Measurements from ENCODE around the gene HOXB8.

DNA sequence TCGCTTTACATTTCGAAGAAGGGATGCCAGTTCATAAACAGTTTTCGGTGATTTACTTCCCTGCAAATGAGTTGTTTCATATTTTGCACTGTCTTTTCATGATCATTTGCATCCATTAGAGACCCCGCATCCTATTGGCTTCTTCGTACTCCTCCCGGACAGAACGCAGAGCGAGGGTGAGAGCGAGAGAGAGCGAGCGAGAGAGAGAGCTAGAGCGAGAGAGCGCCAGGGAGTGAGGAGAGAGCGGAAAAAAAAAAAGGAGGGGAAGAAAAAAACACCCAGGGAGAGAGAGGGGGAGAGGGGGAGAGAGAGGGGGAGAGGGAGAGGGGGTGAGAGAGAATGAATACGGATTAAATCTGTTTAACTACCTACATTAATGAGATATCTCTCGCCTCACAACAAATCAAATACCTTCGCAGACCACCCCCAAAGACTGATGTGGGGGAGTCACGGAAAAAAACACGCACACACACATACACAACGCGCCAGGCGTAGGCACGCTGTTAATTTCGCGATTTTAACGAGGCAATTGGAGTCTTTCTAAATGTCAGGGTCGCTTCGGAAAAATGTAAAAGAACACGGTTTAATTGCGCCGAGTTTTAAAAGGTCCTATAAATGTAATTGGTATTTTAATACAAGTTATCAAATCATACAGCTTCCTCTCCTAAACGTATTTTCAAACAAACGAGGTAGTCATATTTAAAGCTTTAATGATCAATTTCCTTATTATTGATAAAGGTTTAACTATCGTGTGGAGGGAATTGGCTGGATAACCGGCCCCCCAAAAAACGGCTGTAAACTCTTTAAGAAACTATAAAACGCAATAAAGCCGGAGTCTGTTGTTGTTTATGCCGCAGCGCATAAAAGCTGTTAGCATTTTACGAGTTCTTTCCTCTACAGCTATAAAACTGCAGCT lies at the start of gene HOXB8:
- TF ChIP-seq, protein P1, sequence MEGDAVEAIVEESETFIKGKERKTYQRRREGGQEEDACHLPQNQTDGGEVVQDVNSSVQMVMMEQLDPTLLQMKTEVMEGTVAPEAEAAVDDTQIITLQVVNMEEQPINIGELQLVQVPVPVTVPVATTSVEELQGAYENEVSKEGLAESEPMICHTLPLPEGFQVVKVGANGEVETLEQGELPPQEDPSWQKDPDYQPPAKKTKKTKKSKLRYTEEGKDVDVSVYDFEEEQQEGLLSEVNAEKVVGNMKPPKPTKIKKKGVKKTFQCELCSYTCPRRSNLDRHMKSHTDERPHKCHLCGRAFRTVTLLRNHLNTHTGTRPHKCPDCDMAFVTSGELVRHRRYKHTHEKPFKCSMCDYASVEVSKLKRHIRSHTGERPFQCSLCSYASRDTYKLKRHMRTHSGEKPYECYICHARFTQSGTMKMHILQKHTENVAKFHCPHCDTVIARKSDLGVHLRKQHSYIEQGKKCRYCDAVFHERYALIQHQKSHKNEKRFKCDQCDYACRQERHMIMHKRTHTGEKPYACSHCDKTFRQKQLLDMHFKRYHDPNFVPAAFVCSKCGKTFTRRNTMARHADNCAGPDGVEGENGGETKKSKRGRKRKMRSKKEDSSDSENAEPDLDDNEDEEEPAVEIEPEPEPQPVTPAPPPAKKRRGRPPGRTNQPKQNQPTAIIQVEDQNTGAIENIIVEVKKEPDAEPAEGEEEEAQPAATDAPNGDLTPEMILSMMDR (IDR thresholded peaks at IDR 0.05; ENCODE audit: low read length), result no peak
- TF ChIP-seq EZH2 (IDR thresholded peaks at IDR 0.05; ENCODE audit: borderline replicate concordance, low read length), result no peak

All from OCI-LY1 (cell line).